GM18507 (cell line): Measurements from ENCODE around the gene ZSCAN1.

Source experiments
- DNase-seq: peaks from one replicate; pipeline ENCODE4 v3.0.0; 2011; ENCODE audit warnings: low read depth; ENCODE audit not compliant: insufficient read length; ENCODE audit errors: extremely low spot score
- FAIRE-seq: peaks from 2 replicates; lab custom pipeline; 2011; peaks lifted over from hg19 to GRCh38; lab: Jason Lieb, UNC

ZSCAN1 gene

GRCh38 chr19:58037927-58038687 lies 4.3 kb downstream of the ZSCAN1 start:
- FAIRE-seq (no peak), DNase-seq (no peak)

DNA sequence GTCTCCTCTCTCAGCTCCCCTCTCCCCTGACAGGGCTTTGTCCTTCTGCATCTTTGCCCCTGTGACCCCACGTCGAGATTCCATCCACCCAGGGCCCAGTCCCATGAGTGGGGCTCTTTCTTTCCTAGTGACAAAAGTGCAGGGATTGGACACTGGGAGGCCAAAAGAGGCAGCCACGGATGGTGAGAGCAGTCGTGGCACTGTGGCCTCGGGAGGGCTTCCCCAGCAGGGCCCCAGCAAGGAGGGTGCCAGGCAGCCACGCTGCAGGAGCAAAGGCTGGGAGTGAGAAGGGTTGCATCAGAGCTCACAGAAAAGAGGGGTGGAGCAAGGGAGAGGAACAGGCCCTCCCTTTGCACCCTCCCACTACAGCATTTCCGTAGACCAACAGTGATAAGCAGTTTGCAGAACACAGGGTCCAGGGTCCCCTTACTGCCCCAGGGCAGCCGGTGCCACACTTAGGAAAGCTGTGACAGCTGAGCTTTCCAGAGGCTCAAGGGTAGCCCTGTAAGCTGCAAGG lies 4.9 kb downstream of the ZSCAN1 start:
- DNase-seq (no peak), FAIRE-seq (no peak)

- no peak for FAIRE-seq
- no peak for DNase-seq
Observed at GRCh38 chr19:58040751-58041525, 7.1 kb downstream of the ZSCAN1 start.

DNA sequence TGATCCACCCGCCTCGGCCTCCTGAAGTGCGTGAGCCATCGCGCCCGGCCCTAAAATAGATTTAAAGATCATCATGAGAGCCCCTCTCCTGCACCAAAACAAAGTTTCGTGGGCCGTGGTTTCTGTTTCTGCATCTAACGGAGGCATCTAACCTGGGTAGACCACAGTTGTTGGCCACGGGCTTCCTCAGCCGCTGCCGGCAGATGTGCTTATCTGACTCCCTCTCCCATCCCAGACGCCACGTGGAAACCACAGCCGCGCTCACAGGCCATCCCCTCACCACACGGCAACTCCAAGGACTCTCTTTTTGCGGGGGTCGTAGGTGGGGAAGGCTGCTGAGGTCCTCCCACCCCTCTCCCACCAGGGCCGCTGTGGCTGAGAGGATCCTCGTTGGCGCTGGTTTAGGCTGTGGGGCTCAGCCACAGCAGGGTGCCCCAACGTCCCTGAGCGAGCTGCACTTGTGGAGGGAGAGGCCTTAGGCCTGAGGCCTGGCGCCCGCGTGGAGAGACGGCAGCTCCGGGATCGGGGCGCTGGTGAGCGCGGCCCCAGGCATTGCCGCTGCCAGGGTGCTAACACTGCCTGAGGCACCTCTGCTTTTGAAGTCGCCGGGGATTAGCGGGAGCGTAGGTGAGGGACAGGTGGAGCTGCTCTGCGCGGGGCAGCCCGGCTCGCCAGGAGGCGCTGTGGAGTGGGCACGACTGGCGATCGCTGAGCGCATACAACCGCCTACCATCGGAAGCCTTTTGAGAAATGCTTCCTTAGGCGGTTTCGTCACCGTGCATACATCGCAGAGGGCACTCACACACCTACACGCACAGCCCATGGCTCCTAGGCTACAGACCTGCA lies 8.9 kb downstream of the ZSCAN1 start:
- no peak for DNase-seq
- no peak for FAIRE-seq

DNA sequence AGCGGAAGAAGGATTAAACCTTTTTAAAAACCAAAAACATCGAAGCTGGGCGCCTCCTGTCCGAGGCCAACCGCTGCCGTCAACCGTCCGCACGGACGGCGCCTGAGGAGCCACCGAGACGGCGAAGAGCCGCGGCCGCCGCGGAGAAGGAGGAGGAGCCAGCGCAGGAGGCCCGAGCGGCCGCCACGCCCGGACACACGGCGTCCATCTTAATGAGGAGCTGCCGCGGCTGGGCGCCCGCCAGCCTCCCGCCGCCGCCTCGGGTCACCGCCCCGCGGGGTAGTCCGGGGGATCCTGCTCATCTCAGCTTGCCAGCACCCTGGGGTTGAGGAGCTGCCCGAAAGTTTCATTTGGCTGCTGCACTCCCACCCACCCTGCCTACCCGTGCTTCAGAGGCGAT lies 10.6 kb downstream of the ZSCAN1 start:
- no peak for DNase-seq
- FAIRE-seq, result no peak

DNA sequence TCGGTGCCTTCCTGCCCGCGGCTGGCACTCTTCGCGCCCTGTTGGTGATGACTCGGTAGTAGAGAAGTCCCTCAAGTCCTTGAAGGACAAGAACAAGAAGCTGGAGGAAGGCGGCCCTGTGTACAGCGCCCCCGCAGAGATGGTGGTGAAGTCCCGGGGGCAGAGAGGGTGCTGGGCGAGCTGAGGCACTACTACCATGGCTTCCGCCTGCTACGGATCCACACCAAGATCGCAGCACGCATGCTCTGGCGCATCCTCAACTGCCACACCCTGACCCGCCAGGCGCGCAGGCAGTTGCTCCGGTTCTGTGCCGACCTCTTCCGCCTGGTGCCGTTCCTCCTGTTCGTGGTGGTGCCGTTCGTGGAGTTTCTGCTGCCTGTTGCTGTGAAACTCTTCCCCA lies 11.1 kb downstream of the ZSCAN1 start:
- DNase-seq, result no peak

DNA sequence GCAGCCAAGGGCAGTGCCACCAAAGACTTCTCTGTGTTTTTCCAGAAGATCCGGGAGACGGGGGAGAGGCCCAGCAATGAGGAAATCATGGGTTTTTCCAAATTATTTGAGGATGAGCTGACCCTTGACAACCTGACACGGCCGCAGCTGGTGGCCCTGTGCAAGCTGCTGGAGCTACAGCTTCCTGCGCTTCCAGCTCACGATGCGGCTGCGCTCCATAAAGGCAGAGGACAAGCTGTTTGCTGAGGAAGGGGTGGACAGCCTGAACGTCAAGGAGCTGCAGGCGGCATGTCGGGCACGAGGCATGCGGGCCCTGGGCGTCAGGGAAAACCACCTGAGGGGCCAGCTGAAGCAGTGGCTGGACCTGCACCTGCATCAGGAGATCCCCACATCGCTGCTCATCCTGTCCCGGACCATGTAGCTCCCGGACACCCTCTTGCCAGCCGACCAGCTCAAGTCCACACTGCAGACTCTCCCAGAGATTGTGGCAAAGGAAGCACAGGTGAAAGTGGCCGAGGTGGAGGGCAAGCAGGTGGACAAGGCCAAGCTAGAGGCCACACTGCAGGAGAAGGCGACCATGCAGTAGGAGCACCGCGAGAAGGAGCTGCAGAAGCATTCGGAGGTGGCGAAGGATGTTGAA lies 11.7 kb downstream of the ZSCAN1 start:
- DNase-seq (no peak), FAIRE-seq (no peak)

More for the DNA sequence above, 11.1 kb downstream of the ZSCAN1 start:
- FAIRE-seq, result no peak

DNA sequence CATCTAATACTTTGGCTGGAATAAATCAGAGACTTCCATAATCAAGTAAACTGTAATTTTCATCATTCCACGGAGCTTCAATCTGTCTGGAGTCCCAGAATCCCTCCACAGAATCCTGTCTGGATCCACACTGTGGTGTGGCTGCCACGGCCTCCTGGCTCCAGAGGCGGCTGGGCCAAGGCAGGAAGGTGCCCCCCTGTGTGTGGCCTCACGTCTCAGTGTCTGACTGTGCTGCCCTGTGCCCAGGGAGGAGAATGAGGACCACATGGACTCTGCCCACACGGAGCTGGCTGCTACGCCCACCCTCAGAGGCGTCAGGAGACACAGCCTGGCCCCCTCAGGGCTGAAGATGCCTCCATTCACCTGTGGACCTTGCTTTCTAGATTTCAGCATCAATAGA lies 13.0 kb downstream of the ZSCAN1 start:
- FAIRE-seq, result no peak
- DNase-seq, result no peak

GRCh38 chr19:58047672-58048071 lies 13.8 kb downstream of the ZSCAN1 start:
- no peak for FAIRE-seq
- no peak for DNase-seq

- DNase-seq, result no peak
- no peak for FAIRE-seq
Observed at GRCh38 chr19:58052256-58052655, 18.4 kb downstream of the ZSCAN1 start.

DNA sequence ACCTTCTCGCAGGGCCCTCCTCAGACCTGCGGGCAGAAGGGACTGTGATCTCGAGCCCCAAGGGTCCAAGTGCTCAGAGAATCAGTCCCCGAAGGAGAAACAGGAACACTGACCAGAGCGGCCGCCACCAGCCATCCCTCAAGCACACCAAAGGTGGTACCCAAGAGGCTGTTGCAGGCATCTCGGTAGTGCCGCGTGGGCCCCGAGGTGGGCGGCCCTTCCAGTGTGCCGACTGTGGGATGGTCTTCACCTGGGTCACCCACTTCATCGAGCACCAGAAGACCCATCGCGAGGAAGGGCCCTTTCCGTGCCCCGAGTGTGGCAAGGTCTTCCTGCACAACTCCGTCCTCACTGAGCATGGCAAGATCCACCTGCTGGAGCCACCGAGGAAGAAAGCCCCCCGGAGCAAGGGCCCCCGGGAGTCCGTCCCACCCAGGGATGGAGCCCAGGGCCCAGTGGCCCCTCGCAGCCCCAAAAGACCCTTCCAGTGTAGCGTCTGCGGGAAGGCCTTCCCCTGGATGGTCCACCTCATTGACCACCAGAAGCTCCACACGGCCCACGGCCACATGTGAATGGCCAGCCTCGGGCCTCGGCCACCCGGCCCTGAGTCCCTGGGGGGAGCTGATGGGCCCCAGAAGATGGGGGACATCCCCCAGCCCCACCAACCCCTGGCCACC lies 19.8 kb downstream of the ZSCAN1 start:
- DNase-seq, result no peak
- no peak for FAIRE-seq

DNA sequence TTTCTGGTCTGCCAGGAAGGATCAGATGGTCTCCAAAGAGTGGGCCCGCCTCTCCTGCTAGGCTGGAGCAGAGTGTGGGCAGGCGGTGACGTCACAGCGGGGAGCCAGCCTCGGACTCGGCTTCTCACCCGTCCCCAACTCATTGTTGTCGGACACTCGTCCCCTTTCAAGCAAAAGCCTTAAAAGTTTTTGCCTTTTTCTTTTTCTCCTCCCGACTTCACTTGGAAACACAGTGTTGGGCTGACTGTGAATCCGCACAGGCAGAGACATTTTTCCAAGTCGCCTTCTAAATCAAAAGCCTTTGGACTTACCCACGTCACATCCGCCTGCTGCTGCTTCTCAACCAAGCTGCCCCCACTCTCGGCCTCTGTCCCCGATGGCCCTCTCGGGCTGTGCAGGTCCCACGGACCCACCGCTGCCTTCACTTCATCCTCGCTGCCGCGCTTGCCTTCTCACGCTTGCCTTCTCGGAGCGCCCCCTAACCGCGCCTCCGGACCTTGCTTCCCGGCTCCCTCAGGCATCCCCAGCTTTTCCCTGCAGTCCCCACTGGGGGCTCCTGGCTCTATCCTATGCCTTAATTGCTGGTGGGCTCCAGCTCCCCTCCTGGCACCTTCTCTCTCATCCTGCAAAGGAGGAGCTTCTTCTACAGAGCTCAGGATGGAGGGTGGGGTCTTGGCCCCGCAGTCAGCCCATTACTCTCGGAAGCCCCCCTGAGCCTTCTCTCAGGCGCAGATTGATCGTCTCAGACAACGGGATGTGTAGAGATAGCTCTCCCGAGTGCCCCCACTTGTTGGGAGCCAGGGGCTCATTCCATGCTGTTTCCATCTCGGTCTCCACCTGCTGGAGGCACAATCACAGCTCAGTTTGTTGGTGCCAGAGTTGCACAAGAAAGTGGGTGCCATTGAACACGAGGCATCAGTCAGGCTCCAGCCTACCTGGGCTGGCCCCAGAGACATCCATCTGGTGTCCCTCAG lies 21.4 kb downstream of the ZSCAN1 start:
- no peak for DNase-seq
- FAIRE-seq, result no peak

DNA sequence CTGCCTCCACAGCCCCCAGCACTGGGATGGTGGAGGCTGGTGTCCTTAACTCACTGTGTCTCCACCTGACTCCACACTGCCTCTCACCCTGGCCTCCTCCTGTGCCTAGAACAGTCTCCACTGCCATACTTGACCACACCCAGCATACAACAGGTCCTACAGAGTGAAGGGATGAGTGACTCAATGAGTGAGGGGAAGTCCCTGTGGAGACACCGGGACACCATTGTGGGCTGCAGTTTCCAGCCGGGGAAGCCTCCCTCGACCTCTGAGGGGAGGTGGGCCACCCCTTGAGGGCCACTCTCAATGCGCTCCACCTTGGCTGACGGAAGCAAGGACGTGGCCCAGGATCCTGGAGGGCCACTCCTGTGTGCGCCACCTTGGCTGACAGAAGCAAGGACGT lies 22.4 kb downstream of the ZSCAN1 start:
- FAIRE-seq (no peak), DNase-seq (no peak)

DNA sequence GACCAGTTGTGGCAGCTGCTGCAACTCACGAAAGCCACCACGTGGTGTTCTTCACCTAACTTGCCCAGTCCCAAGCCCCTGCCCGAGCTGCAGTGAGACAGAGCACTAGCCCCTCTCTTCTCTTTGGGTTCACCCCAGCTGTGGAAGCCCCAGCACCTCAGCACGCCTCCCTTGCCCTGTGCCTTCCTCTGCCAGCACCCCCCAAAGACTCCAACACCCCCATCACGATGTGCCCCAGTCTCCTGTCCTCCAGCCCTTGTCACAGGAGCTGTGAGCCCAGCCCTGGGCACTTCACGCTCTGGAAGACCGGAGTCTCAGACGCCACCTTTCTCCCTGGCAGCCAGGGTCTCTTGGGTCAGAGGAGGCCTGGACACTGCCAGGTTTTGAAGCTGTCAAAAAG lies 23.0 kb downstream of the ZSCAN1 start:
- no peak for DNase-seq
- FAIRE-seq, result no peak

DNA sequence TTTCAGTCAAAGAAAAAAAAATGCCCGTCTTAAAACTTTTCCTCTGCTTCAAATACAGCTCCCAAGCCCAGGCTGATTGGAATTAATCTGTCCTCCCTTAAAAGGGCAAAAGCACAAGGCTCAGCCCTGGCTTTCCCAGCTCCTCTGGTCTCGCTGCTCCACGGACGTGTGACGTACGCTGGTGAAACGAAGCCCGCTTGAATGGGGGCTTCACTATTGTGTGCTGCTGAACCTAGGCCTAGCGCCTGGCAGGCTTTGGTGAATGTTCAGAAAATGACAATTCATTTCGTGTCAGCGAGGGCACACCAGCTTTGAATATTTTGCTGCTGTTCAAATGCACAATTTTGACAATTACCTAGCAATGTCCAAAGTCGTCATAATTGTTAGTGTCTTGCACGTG lies 24.6 kb downstream of the ZSCAN1 start:
- DNase-seq, result no peak
- FAIRE-seq, result no peak

DNA sequence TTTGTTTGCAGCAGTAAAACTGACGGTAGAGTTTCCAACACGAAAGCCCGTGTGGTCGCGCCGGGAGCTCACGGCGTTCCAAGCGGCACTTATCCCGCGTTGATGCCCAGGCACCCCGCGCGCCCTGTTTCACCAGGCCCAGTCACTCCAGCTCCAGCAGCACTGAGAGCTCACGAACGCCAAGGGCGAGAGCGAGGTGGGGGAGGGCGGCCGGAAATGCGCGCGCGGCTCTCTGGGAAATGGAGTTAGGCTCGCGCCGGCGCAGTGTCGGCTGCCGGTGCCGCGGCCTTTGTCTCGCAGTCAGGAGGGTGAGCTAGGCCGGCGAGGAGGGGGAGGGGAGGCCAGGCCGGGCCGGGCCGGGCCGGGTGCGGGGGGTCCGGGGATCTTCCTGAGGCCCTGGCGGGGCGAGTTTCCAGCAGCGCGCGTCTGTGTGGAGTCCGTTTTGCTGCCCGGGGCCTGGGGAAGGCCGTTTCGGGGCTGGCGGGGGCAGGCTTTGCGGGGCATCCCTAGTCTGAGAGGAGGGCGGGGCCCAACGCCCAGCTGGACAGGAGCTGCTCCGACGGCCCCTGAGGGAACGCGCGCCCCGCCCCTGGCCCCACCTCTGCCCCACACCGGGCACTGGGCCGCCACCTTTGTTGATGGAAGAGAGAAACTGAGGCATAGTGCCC lies 25.3 kb downstream of the ZSCAN1 start, which contains the start of gene ZNF135:
TSS of gene ZNF135 (plus strand) at position 280 of the 668 bp plus-strand sequence. CDS start 721 bp downstream, outside the sequence.
- FAIRE-seq (no peak), DNase-seq (no peak)

DNA sequence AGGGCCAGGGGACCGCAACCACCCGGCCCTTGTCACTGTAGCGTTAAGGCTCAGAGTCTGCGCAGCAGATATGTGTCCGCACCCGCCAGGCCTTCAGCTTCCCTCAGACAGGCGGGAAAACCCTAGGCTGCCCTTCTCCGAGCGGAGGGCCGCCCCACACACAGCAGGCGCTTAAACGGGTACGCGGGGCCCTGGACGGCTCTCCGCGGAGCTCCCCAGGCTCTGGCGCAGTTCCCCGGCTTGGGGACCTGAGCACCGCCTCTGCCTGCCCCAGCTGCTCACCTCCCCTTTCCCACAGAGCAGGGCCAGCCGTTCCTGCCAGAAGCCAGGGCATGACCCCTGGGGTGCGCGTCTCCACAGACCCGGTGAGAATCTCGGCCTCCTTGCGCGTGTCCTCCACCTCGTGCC lies 25.9 kb downstream of the ZSCAN1 start:
- FAIRE-seq (no peak), DNase-seq (no peak)
